ENCODE measurements around the gene NCBP2L.
"Not testable (repeated sequence)": the region's sequence is repeated elsewhere in the genome, so short reads cannot be mapped to it uniquely, and the experiment has no call there.

Gene NCBP2L

DNA sequence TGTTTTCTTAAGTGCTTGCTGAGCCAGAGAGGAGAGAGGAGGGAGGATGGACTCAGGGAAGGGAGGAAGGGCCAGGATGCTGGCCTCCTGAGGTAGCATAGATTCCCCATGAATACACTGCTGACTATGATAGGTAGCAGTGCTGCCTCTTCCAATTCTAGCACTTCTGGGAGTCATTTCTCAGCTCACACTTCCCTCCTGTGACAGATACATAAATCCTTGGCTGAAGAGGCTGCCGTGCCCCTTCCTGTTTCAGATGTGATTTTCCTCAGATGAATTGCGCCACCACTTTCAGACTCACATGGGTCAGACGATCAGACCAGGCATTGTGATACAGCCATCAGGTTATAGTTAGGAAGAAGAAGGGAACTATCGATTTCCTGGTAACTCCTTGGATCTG, 24.3 kb upstream of the NCBP2L start:
- DNase-seq: peak; percentile 7

GRCh38 chrX:107755721-107756120, 21.8 kb upstream of the NCBP2L start:
- no peak for DNase-seq

GRCh38 chrX:107758231-107758766, 19.2 kb upstream of the NCBP2L start:
- DNase-seq: no peak

DNA sequence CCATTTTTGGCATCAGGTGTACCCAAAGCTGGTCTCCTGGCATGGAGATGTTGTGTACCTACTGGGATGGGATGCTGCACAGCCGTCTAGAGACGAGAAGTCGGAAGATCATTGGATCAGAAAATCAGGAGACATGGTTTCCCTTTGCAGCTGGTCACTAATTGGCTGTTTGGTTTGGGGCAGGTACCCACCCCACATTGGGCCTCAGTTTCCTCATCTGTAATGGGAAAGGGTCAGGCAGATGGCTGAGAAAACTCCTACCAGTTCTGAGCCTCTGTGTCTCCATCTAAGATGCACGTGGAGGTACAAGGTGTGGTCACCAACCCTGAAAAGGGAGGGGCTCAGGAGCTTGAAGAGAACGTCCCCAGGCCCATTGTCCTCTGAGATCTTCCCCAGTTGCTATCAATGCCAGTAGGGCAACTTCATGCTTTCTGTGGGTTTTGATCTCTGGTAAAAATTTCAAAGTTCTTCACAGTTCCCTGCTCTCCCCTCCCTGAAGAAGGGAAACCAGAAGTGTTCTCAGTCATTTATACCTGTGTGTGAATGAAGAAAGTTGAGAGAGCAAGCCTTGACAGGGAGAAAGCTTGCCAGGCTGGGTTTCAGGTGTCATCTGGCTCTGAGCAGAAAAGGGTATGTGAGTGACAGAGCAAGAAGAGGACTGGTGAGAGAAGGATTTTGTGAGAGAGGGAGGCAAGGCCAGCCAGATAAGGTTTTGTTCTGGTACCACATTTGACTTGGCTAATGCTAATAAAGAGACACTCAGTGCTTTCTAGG, 17.0 kb upstream of the NCBP2L start:
- no peak for DNase-seq

DNA sequence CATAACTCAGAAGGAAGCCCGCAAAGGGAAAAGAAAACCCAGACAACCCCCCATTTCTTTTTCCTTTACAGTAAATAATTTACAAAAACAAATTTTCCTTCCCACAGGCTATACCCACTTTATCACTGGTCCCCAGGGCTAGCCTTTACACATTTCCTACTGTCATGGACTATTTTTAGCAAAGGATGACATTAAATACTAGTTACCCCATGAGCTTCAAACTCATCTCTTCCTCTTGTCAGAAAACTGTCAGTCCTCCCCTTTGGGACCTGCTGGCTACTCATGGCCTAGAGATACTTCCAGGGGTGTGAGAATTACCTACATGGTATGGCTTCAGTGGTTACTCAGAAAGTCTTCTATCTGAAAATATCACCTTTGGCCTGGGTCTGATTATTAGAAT, 13.9 kb upstream of the NCBP2L start:
- no peak for DNase-seq

GRCh38 chrX:107764845-107765608, 12.5 kb upstream of the NCBP2L start:
- no peak for DNase-seq

DNA sequence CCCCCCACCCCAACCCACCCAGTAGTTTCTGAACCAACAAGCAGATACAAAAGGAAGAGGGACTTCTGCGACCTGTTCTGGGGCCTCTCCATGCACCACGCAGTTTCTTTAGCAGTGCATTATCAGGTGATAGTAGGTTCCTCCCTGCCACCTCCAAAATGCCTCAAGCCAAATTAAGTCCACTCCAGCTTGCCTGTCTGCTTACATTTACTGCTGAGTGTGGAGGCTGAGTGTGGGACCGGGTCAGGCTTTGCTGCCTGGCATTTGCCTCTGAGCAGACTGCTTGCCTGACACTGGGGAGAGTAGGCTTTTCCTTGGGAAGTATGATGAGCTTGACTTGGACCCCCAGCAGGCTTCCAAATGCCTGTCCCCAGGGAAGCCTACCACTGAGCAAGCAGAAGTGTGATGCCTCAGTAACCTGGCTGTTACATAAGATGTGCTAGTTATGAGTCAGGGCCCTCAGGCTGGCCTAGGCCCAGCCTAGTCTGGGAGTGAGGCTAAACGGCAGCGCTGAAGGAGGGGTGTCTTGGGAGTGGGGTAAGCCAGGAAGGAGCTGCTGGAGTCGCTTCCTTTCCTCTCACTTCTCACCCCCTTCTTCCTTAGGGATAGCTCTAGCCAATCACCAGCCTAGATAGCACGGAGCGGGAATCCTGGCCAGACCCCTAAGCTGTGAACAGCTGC, 10.9 kb upstream of the NCBP2L start:
- DNase-seq: peak; percentile 34

DNA sequence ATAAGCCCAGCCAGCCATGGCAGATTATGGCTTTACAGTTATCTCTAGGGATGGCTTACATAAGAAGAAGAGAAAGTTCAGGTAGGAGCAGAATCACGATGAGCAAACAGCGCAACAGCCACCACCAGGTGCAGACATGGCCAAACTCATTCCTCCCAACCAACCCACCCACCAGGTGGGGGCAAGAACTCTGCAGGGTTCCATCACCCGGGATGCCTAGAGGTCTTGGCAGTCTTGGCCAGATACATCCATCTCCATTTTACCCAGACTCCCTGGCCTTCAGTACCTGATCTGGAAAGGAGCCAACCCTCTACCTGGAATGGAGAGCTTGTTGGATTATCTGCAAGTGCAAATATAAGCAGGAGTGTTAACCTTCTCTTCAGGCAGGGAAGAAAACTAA, 9.5 kb upstream of the NCBP2L start:
- no peak for DNase-seq

DNA sequence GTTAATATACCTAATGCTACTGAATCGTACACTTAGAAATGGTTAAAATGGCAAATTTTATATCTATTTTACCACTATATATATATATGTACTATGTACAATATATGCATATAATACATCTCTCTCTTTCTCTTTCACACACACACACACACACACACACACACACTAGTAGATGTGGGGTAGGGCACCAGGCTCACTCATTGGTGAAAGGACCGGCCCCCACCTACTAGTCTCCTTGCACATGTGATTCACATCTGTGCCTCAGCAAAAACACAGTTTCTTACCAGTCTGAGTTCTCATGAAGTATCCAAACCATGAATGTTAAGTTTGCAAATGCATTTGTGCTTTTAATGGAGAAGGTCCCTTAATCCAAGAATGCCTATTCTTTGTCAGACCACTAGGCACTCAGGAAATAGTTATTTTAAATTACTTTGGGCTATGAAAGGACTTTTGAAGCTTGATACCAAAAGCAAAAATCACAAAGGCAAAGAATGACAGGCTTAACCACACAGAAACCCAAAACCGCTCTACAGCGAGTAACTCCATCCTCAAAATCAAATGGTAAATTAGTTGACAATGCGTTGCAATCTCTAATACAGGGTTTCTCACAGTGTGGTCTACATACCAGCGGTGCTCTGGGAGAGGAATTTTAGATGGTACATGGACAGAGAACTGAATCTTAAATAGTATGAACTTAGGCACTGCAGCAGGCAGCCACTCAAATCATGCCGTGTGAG, 7.8 kb upstream of the NCBP2L start:
- no peak for DNase-seq

GRCh38 chrX:107773206-107773605, 4.3 kb upstream of the NCBP2L start:
- DNase-seq: no peak

DNA sequence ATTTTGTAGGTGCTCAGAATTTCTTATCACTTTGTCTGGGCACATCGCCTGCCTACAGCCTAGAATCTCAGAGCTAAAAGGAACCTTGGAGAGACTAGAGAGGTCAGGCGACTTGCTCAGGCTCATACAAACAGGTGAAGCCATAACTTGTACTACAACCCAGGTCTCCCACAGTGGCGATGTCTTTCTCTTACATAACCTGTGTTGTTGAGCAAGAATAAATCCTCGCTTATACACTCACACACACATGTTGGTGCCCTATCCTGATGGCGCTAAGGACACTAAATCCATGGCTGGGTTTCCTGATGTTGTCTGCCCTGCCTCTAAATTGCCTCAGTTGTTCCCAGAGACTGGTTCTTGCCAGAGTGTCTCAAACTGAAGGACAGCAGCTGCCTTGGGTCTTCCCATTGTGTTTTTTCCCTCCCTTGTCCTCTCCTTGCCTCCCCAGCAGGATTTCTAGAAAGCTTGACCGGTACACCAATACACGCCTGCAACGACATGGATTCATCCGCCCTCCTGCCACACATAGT, 3.6 kb upstream of the NCBP2L start:
- DNase-seq: no peak

DNA sequence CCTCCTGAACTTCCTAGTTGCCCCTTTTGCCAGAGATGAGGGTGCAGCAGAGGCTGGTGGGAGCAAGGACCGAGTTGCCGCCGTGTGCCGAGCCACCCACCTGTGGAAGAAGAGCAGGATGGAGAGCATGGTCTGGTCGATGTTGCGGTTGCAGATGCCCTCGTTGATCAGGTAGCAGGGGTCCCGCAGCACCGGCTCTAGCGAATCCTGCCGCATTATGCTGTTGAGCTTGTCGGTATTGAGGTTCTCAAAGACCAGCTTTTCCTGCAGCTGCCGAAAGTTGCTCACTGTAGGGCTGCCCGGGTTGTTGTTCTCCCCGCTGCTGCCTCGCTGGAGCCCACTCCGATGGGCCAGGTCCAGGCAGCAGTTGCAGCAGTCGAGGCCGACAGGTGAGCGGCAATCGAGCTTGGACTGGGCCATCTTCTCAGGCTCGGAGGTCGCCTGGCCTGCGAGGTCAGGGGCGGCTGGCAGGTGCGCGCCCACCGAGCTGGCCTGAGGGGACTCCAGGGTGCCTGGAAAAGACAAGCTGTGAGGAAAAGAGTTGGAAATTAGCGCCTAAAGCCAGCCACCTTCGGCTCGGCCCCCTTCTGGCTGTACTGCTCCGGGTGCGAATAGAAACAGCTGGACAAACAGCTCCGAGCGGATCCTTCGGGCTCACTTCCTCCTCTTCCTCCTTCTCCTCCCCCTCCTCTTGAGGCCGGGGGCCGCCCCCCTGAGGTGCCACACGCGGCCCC, 2.4 kb upstream of the NCBP2L start:
- no peak for DNase-seq

- DNase-seq: peak; percentile 75
Measured at GRCh38 chrX:107775734-107776511, 1.6 kb upstream of the NCBP2L start, which contains the start of gene TSC22D3. TSS of gene TSC22D3 (minus strand) at chrX:107775787. CDS start at chrX:107775419, 368 bp downstream.

GRCh38 chrX:107776649-107777535, 641 bp upstream of the NCBP2L start:
- DNase-seq: peak; percentile 85

DNA sequence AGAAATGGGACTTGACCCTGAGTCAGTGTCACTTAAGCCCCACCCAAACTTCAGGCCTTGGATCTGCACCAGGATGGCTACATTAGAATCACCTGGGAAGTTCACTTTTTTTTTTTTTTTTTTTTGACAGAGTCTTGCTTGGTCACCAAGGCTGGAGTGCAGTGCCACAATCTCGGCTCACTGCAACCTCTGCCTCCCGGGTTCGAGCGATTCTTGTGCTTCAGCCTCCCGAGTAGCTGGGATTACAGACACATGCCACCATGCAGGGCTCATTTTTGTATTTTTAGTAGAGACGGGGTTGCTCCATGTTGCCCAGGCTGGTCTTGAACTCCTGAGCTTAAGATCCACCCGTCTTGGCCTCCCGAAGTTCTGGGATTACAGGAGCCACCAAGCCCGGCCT, 3.0 kb downstream of the NCBP2L start:
- DNase-seq: no peak

DNA sequence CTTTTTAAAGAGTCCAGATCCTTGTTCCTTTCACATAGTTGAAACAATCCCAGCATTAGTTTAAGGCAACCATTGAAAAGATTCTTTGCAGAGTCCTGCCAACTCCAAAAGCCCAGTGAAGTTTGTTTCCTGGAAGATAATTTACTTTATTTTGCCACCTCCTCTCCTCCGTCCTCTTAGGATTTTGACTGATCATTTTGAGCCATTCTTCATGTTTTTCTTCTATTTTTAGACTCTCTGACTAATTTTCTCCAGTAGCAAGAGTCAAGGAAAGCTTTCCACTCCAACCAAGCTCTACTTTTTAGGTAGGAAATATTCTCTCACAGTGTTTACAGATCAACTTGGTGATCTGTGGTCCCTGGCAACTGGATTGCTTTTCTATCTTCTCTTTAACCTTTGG, 10.3 kb downstream of the NCBP2L start:
- DNase-seq: no peak

DNA sequence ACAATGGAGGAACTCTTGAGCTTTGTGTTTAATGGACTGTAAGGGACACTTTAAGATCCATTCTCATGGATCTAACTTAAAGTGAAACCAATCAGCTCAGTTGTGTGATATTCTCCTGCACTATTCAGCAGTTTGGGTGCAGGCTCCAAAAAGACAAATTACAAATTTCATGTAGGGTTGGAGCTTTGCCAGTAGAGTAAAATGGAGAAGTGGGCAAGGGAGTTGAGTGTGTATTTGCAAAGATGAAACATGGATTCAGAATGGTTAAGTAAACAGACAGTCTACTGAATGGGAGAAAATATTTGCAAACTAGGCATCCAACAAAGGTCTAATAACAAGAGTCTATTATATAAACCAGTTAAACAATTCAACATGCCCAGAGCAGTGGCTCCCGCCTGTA, 26.9 kb downstream of the NCBP2L start:
- DNase-seq: no peak

DNA sequence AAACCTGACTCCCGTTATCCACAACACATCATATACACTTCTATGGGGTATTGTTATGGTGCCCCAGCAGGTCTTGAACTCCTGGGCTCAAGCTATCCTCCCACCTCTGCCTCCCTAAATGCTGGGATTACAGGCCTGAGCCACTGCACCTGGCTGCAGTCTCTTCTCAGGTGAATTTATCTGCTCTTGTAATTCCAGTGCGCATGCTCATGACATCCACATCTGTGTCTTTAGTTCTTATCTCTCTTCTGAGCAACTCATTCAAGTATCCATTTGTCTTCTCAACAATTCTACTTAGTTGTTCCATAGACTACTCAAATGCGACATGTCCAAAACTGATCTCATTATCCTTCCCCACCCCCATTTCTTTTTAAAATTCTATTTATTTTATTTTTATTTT, 27.6 kb downstream of the NCBP2L start:
- no peak for DNase-seq

DNA sequence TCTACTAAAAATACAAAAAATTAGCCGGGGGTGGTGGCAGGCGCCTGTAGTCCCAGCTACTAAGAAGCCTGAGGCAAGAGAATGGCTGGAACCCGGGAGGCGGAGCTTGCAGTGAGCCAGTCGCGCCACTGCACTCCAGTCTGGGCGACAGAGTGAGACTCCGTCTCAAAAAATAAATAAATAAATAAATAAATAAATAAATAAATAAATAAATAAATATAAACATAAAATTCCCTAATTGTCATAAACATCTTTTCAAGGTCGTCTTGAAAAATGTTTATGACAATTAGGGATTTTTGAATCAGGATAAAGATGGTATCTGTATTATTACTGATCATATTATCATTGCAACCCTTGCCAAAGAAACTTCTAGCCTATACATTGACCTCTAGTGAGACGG, 32.5 kb downstream of the NCBP2L start:
- not testable (repeated sequence) for DNase-seq

Measured in HCEC 1CT (cell line).